ENCODE data around the gene SEMA3E. TPM values are rescaled to one million over a fixed set of nuclear protein-coding genes. Genes with fewer than 3 reads are reported as not detected.

SEMA3E gene
- total and polyA plus RNA-seq, 10 of the 15 experiments (the other 5 are each of a cell fraction or from before 2014, with no cell fraction given), result 0.08 to 2.0 (median 0.82) TPM

- TF ChIP-seq CTCF (IDR thresholded peaks at IDR 0.05 in 2 of 3, conservative IDR thresholded peaks at IDR 0.05 in 1 of 3; ENCODE audit: control insufficient read depth in 2 of 3, extremely low read depth in 1 of 3, insufficient read depth in 1 of 3, low read depth in 3 of 3, low read length in 3 of 3) (no peak), CBFB (IDR thresholded peaks at IDR 0.05; ENCODE audit: low read depth) (no peak), ZBED1 (IDR thresholded peaks at IDR 0.05; ENCODE audit: borderline replicate concordance) (no peak), NFYB (IDR thresholded peaks at IDR 0.05; ENCODE audit: insufficient read depth, low read depth, low read length) (no peak), CHD4 (IDR thresholded peaks at IDR 0.05) (no peak), YY1 (IDR thresholded peaks at IDR 0.05; ENCODE audit: low read depth, low read length) (no peak), SUPT20H (IDR thresholded peaks at IDR 0.05; ENCODE audit: borderline replicate concordance, control insufficient read depth, low read depth, low read length) (no peak)
- TF ChIP-seq, protein P1, sequence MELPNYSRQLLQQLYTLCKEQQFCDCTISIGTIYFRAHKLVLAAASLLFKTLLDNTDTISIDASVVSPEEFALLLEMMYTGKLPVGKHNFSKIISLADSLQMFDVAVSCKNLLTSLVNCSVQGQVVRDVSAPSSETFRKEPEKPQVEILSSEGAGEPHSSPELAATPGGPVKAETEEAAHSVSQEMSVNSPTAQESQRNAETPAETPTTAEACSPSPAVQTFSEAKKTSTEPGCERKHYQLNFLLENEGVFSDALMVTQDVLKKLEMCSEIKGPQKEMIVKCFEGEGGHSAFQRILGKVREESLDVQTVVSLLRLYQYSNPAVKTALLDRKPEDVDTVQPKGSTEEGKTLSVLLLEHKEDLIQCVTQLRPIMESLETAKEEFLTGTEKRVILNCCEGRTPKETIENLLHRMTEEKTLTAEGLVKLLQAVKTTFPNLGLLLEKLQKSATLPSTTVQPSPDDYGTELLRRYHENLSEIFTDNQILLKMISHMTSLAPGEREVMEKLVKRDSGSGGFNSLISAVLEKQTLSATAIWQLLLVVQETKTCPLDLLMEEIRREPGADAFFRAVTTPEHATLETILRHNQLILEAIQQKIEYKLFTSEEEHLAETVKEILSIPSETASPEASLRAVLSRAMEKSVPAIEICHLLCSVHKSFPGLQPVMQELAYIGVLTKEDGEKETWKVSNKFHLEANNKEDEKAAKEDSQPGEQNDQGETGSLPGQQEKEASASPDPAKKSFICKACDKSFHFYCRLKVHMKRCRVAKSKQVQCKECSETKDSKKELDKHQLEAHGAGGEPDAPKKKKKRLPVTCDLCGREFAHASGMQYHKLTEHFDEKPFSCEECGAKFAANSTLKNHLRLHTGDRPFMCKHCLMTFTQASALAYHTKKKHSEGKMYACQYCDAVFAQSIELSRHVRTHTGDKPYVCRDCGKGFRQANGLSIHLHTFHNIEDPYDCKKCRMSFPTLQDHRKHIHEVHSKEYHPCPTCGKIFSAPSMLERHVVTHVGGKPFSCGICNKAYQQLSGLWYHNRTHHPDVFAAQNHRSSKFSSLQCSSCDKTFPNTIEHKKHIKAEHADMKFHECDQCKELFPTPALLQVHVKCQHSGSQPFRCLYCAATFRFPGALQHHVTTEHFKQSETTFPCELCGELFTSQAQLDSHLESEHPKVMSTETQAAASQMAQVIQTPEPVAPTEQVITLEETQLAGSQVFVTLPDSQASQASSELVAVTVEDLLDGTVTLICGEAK (IDR thresholded peaks at IDR 0.05; ENCODE audit: borderline replicate concordance), result no peak
- TF ChIP-seq, protein P2, sequence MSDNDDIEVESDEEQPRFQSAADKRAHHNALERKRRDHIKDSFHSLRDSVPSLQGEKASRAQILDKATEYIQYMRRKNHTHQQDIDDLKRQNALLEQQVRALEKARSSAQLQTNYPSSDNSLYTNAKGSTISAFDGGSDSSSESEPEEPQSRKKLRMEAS (IDR thresholded peaks at IDR 0.05; ENCODE audit: low read depth, low read length), result no peak
Measured at GRCh38 chr7:83359108-83359507, 289.8 kb downstream of the SEMA3E start (continued).

All from GM12878 (cell line).